ENCODE results near the gene SWAP70.

- TF ChIP-seq CTCF (IDR thresholded peaks at IDR 0.05) (no peak), POLR2A (IDR thresholded peaks at IDR 0.05) (no peak)
Observed at GRCh38 chr11:9760193-9760575, 96.3 kb downstream of the SWAP70 start.
